T follicular helper cell (primary cell): ENCODE measurements around the gene CASP2.

ENCODE experiments used
- DNase-seq: peaks from one replicate; pipeline ENCODE4 v3.0.0-alpha.2; 2020; ENCODE audit warnings: low read depth

The CASP2 gene

DNA sequence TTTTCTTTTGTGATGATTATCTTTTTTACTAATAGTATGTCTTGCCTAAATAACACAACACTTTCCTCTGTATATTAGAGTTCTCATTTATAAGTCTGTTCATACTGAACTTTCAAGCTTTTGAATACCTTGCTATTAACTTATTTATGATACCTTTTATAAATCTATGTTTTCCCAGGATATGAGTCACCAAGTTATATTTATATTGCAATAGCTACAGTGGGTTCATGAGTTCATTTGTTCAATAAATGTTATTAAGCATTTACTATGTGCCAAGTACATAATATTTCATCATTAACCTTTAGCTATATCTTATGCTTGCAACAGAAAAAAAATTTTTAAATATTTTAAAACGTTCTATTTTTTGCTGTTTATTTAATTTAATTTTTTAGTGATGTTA is 46.1 kb downstream of the CASP2 start:
- DNase-seq, result no peak

DNA sequence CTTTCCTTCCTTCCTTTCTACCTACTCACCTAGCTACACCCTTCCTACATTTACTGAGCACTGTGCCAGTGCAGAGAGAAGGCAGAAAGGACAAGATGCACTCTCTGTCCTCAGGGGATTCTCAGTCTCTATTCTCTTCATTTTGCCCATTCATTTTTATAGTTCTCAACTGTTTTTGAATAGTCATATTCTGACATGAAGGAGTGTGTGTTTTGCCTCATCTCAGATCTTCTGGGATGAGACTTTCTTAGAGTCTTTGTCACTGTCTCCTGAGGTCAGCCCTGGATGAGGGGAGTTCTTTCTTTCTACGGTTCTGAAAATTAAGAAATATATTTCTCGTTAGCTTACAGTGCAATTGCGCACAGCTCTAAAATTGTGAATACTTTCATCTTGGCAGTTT is 49.1 kb downstream of the CASP2 start:
- no peak for DNase-seq

DNA sequence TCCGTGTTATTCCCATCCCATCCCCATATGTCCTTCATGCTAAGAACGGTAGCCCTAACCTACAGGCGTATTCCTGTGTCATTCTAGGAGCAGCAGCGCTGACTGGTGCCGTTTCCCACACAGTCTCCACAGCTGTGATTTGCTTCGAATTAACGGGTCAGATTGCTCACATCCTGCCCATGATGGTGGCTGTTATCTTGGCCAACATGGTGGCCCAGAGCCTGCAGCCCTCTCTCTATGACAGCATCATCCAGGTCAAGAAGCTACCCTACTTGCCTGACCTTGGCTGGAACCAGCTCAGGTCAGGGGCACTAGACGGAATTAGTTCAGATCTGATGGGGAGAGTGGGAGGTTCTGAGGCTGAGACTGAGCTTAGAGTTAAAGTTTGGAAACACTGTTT is 53.7 kb downstream of the CASP2 start:
- no peak for DNase-seq

DNA sequence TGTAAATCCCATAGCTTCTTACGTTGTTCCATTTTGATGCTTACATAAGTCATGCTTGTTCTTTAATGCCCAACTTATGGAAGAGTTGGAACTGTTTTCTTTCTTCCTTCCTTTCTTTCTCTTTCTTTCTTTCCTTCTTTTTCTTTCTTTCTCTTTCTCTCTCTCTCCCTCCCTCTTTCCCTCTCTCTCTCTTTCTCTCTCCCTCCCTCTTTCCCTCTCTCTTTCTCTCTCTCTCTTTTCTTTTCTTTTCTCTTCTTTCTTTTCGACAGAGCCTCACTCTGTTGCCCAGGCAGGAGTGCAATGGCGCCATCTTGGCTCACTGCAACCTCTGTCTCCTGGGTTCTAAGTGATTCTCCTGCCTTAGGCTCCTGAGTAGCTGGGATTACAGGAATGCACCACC is 55.4 kb downstream of the CASP2 start:
- no peak for DNase-seq

DNA sequence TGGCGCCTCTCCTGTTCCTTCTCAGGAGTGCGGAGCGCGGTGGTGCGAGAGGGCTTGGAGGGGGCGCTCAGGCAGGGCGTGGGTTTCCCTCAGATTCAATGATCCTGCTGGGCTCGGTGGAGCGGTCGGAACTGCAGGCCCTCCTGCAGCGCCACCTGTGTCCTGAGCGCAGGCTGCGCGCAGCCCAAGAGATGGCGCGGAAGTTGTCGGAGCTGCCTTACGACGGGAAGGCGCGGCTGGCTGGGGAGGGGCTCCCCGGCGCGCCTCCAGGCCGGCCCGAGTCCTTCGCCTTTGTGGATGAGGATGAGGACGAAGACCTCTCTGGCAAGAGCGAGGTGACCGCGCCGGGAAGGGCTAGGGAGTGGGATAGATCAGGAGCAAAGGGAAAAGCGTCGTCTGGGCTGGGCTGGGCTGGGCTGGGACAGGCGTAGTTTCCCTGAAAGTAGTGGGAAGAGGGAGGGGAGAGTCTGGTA is 57.3 kb downstream of the CASP2 start:
- peak; percentile 47 for DNase-seq

DNA sequence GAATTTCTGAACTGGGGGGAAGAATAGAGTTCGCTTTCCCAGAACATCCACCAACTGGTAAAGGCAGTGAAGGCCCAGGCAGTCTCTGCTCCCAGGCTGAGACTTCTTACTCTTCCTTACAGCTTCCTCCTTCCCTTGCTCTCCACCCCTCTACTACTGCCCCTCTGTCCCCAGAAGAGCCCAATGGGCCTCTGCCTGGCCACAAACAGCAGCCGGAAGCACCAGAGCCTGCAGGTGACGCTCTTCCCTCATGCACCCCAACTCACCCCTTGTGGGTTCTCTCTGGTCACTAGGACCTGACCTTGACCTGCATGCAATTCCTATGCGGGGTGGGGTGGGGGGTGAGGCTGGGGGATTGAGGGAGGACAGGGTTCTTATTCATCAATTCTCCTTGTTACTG is 57.9 kb downstream of the CASP2 start:
- no peak for DNase-seq

DNA sequence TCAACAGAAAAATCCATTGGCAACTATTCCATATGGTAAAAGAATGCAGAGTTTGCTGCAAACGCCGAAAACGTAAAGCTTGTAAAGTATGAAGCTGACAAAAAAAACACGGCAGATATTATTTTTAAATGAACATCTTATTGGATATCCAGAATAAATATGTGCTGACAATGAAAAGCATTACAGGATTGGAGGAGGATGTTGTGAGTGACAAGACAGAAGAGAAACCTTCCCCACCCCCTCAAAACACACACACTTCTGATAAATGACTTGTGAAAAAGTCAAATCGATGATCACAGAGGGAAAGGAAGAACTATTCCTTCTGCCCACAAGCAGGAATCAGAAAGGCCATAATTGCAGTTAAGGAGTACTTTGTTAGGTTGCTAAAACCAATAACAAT is 59.8 kb downstream of the CASP2 start:
- DNase-seq, result no peak

DNA sequence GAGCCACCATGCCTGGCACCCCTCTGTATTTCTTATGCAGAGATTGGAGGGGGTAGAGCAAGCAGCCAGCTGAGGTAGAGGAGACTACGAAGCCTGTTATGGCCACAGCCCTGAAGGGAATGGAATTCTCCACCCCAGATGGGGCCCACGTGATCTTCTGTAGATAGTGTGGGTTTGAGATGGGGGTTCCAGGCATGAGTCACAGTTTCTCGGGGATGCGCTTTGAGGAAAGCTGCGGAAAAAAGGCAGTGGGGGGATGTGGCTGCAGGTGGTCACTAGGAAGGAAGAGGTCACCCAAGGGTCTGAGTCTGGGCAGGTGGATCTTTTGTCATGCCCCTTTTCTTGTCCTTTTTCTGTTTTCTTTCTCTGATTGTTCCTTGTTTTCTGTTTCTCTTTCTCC is 62.9 kb downstream of the CASP2 start:
- no peak for DNase-seq

DNA sequence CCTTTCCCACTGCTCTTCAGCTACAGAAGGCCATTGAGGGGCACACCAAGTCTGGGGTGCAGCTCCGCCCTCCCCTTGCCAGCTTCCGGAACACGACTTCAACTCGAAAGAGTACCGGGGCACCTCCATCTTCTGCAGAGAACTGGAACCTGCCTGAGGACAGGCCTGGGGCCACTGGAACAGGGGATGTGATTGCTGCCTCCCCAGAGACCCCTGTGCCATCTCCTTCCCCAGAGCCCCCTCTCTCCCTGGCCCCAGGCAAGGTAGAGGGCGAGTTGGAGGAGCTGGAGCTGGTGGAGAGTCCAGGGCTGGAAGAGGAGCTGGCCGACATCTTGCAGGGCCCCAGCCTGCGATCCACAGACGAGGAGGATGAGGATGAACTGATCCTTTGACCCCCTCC is 63.4 kb downstream of the CASP2 start:
- no peak for DNase-seq

DNA sequence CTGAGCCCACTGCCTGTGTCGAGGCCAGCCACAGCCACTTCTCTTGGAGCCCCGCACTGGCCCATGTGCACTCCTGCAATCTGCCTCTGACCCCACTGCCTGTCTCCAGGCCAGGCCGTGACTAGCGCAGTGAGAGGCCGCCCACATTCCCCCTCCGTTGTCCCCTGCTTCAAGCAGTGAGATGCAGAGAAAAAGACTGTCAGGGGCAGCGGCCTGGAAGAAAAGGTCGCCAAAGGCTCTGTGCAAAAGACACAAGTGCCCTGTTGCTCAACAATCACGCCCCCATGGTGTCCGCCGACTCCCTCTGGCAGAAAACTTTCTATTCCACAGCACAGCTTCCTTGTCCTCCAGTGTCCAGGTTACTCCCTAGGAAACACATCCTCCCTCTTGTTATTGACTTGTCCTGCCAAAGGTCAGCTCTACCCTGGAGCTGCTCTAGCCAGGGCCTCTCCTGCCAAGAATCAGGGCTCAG is 64.4 kb downstream of the CASP2 start:
- DNase-seq, result no peak

DNA sequence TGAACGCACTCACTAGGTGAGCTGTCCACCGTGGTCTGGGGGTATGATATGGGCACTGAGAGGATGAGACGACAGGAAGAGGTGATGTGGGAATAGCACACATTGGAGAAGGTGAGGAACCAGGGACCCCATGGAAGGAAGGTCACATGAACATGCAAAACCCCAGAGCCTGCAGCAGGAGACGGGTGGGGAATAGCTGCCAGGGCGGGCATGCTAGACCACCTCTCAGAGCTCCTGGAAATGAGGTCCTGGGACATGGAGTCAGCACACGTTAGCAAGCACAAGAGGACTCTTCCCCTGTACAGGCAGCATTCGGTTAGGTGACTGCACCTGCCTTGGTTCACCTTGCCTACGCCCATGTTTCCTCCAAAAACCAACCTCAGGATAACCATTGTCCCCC is 66.2 kb downstream of the CASP2 start:
- no peak for DNase-seq

DNA sequence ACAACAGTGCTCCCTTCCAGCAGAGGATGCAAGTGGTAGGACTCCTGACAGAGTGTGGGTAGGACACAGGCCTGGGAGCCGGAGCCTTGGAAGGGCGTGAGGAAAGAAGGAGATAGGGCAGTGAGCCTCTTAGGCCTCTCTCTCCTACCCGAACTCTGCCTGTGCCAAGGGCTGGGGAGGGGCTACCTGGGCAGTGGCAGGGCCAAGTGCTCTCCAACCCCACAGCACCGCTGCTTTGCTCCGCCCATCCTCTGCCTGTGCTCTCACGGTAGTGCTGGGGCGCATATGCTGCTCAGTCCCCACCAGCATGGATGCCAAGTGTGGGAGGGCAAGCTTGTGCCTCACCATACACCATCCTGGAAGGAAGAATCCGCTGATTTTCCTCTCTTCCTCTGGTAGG is 66.8 kb downstream of the CASP2 start:
- no peak for DNase-seq

DNA sequence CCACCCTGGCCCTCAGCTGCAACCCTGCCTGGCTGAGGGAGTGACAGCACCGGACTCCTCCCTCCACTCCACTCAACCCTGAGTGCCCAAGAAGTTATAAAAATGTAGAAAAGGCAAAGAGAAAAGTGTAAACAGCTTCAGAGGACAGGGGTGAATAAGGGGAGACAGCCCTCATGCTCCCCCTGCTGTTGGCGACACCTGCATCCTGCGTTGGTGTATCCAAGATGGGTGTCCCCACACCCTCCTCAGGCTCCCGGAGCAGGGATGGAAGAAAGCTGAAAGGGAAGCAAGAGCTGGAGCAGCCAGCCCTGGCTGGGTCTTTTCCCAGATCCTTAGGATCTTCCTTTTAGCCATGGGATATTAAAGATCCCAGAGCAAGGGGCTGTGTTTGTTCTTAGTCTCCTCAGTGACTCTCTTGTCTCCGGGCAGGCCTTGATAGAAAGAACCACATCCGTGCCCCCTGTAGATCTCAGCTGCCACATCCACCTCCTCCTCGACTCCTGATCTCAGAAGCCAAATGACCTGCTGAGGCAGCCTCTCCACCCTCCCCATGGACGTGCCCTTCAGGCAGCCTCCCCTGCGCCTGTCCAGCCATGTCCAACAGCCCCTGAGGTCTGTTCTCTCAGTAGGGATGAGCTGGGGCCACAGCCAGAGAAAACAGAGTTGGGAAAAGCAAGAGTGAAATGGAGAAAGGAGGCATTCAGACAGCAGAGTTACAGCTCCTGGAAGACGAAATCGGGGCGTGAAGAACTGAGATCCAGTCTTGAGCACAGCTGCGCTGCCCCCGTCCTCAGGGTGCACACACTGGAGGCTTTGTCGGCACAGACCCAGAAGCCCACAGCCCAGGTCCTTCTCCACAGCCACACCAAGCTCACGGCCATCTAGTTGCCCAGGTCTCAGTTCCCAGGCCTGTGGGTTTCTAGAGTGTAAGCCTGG is 67.6 kb downstream of the CASP2 start:
- no peak for DNase-seq

DNA sequence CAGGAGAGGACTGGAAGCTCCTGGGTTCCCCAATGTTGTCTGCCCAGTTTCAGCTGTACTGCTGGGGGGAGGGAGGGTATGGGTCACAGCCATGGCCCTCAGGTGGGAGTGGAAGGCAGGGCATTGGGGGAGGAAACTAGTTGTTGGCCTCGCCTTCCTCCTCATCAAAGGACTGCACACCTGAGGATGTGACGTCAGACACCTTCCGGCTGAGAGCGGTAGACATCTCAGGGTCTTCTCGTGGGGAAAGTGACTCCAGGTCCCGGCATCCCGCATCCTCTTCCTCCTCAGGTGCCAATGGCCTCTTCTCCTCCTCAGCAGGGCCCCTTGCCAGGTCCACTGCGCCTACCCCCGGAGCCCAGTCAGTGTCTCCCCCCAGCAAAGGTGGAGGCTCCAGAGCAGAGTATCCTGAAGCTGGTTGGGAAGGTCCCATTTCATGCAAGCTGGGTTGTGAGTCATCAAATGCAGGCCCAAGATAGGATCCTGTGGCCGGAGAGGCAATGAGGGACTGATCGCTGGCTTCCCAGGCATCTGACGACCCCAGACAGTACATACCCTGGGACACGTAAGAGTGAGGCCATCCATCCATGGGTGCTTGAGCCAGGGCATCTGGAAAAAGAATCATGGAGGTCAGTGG is 68.4 kb downstream of the CASP2 start:
- no peak for DNase-seq
